Natural killer cell treated with Interleukin-12 subunit alpha and Interleukin-12 subunit beta and Interleukin-15 and Interleukin-18, amount 100 ng/mL, for 72 hours (primary cell): ENCODE measurements around the gene PLGLB2. TPM values are rescaled to one million over a fixed set of nuclear protein-coding genes. Genes with fewer than 3 reads are reported as not detected.

Experiments
- total RNA-seq, 2 donors: library from RNA; stranded (reverse); gene quantifications; one replicate each; pipeline ENCODE4 v1.2.3, GENCODE V29; 2022

Gene PLGLB2
- total RNA-seq, 2 donors from 2014 or later: 1.9 to 2.5 TPM

Other genes starting within 250 kb of the PLGLB2 start
- 1 to 10 TPM in 1 of 2 donors, not detected in 1; 1.3 TPM for gene RGPD2, start 77.7 kb downstream of the PLGLB2 start, total RNA-seq